ENCODE measurements around the gene NDUFB10. TPM values are rescaled to one million over a fixed set of nuclear protein-coding genes. Genes with fewer than 3 reads are reported as not detected.

The NDUFB10 gene
- total and polyA plus RNA-seq, 2 experiments from 2014 or later, result 244 to 495 TPM

DNA sequence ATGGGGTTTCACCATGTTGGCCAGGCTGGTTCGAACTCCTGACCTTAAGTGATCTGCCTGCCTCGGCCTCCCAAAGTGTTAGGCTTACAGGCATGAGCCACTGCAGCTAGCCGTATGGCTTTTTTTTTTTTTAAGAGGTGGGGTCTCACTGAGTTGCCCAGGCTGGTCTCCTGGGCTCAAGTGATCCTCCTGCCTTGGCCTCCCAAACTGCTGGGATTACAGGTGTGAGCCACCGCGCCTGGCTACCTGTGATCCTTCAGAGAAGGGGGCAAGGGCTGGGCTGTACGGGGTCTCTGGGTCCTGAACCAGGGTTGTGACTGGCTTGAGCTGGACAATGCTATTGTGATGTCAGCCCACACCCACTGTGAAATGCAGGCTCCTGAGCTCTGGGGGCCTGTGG, 7.1 kb downstream of the NDUFB10 start, which contains the start of gene RNF151:
RNF151 (plus strand) TSS at position 397 of the 400 bp plus-strand sequence. CDS start 26 bp downstream, outside the sequence.
- H3K36me3 Mint-ChIP-seq (ENCODE audit: low read depth), result peaks cover 33% of the 10 kb centered on the region
- ATAC-seq (no peak), DNase-seq (ENCODE audit: low spot score) (no peak)
- no peak within 1 kb of the TSS for H3K27ac ChIP-seq (ENCODE audit: low read depth)
- H3K4me3 Mint-ChIP-seq, result peak within 1 kb of the TSS; percentile 91
- peaks cover 25% of the 10 kb centered on the region for H3F3A ChIP-seq (replicated peaks; ENCODE audit: low read depth)
- peaks cover 31% of the 10 kb centered on the region; the same call in 1 of the 2 replicates for H3K4me1 ChIP-seq (ENCODE audit: insufficient read depth)
- peaks cover 21% of the 10 kb centered on the region for H4K20me1 ChIP-seq (replicated peaks; ENCODE audit: insufficient read depth)
- peaks cover 25% of the 10 kb centered on the region for H3K36me3 ChIP-seq (ENCODE audit: insufficient read depth)
- H3K79me2 ChIP-seq (replicated peaks; ENCODE audit: insufficient read depth), result peaks cover 39% of the 10 kb centered on the region
- peak within 1 kb of the TSS; percentile 100 for H3K4me3 ChIP-seq
- H3K27me3 Mint-ChIP-seq (ENCODE audit: insufficient read depth, low read depth, poor library complexity), result peaks cover 43% of the 10 kb centered on the region
- TF ChIP-seq, protein P1, sequence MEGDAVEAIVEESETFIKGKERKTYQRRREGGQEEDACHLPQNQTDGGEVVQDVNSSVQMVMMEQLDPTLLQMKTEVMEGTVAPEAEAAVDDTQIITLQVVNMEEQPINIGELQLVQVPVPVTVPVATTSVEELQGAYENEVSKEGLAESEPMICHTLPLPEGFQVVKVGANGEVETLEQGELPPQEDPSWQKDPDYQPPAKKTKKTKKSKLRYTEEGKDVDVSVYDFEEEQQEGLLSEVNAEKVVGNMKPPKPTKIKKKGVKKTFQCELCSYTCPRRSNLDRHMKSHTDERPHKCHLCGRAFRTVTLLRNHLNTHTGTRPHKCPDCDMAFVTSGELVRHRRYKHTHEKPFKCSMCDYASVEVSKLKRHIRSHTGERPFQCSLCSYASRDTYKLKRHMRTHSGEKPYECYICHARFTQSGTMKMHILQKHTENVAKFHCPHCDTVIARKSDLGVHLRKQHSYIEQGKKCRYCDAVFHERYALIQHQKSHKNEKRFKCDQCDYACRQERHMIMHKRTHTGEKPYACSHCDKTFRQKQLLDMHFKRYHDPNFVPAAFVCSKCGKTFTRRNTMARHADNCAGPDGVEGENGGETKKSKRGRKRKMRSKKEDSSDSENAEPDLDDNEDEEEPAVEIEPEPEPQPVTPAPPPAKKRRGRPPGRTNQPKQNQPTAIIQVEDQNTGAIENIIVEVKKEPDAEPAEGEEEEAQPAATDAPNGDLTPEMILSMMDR (conservative IDR thresholded peaks at IDR 0.05; ENCODE audit: low read depth in 2 of 2), result no peak
- TF ChIP-seq JUNB (IDR thresholded peaks at IDR 0.05; ENCODE audit: unreplicated experiment) (no peak), EZH2phosphoT487 (IDR thresholded peaks at IDR 0.05; ENCODE audit: unreplicated experiment) (no peak), ZNF331 (CRISPR knock-in tag; IDR thresholded peaks at IDR 0.05; ENCODE audit: low read depth) (no peak), ZNF114 (CRISPR knock-in tag; IDR thresholded peaks at IDR 0.05) (no peak), EZH2 (IDR thresholded peaks at IDR 0.05; ENCODE audit: low read depth, unreplicated experiment) (no peak), NANOG (IDR thresholded peaks at IDR 0.05; ENCODE audit: borderline replicate concordance) (no peak), POLR2AphosphoS5 (IDR thresholded peaks at IDR 0.05; ENCODE audit: low read depth) (no peak), STAT1 (IDR thresholded peaks at IDR 0.05; ENCODE audit: unreplicated experiment) (no peak)
- TF ChIP-seq, protein P2, sequence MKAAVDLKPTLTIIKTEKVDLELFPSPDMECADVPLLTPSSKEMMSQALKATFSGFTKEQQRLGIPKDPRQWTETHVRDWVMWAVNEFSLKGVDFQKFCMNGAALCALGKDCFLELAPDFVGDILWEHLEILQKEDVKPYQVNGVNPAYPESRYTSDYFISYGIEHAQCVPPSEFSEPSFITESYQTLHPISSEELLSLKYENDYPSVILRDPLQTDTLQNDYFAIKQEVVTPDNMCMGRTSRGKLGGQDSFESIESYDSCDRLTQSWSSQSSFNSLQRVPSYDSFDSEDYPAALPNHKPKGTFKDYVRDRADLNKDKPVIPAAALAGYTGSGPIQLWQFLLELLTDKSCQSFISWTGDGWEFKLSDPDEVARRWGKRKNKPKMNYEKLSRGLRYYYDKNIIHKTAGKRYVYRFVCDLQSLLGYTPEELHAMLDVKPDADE (IDR thresholded peaks at IDR 0.05), result no peak
- H2AFZ ChIP-seq, result no peak within 1 kb of the TSS
- no peaks in the 10 kb centered on the region for H3K9me2 ChIP-seq (ENCODE audit: insufficient read depth)
- H3K4me2 ChIP-seq, result peak within 1 kb of the TSS; percentile 98
- H3K27ac Mint-ChIP-seq, result no peak within 1 kb of the TSS
- H3K4me1 Mint-ChIP-seq, result peaks cover 28% of the 10 kb centered on the region
- no peaks in the 10 kb centered on the region for H3K27me3 ChIP-seq (ENCODE audit: insufficient read depth)
- peaks cover 9% of the 10 kb centered on the region; the same call in 2 of the 3 replicates for H3K9me3 Mint-ChIP-seq

DNA sequence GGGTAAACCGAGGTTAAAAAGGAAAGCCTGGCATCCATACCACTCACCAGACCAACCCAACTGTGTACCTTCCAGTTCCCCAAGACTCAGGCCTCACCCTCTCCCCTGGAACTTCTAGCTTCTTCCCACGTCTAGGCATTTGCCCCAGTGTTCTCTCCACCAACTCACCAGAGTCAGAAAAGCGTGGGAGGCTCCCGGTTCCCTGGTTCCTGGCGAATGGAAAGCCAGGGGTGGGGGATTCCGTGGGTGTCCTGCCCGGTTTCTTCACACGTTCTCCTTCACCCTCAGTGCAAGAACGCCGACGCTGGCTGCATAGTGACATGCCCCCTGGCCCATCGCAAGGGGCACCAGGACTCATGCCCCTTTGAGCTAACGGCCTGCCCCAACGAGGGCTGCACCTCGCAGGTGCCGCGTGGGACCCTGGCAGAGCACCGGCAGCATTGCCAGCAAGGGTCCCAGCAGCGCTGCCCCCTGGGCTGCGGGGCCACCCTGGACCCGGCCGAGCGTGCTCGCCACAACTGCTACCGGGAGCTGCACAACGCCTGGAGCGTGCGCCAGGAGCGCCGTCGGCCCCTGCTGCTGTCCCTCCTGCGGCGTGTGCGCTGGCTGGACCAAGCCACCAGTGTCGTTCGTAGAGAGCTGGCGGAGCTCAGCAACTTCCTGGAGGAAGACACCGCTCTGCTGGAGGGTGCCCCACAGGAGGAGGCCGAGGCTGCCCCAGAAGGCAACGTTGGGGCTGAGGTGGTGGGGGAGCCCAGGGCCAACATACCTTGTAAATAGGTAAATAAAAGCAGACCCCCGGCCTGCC, 9.0 kb downstream of the NDUFB10 start:
- Mint-ChIP-seq H3K4me1 (peaks cover 17% of the 10 kb centered on the region), H3K36me3 (ENCODE audit: low read depth) (peaks cover 18% of the 10 kb centered on the region), H3K27ac (no peak overlapping the region), H3K9me3 (peaks cover 9% of the 10 kb centered on the region; the same call in 2 of the 3 replicates), H3K4me3 (no peak overlapping the region; the same call in 2 of the 3 replicates), H3K27me3 (ENCODE audit: insufficient read depth, low read depth, poor library complexity) (peaks cover 33% of the 10 kb centered on the region)
- no peak overlapping the region for H3K4me3 ChIP-seq
- no peak overlapping the region for H3K27ac ChIP-seq (ENCODE audit: low read depth)
- peaks cover 9% of the 10 kb centered on the region for H3F3A ChIP-seq (replicated peaks; ENCODE audit: low read depth)
- H2AFZ ChIP-seq, result no peak overlapping the region
- H4K20me1 ChIP-seq (replicated peaks; ENCODE audit: insufficient read depth), result peaks cover 10% of the 10 kb centered on the region
- H3K36me3 ChIP-seq (ENCODE audit: insufficient read depth), result peaks cover 9% of the 10 kb centered on the region
- H3K9me2 ChIP-seq (ENCODE audit: insufficient read depth), result no peaks in the 10 kb centered on the region
- peaks cover 43% of the 10 kb centered on the region for H3K79me2 ChIP-seq (replicated peaks; ENCODE audit: insufficient read depth)
- H3K4me2 ChIP-seq, result no peak overlapping the region
- H3K4me1 ChIP-seq (ENCODE audit: insufficient read depth), result peaks cover 23% of the 10 kb centered on the region; the same call in 1 of the 2 replicates
- DNase-seq (ENCODE audit: low spot score) (peak; percentile 23), ATAC-seq (no peak)
- no peaks in the 10 kb centered on the region for H3K27me3 ChIP-seq (ENCODE audit: insufficient read depth)
- TF ChIP-seq STAT1 (IDR thresholded peaks at IDR 0.05; ENCODE audit: unreplicated experiment) (no peak), JUNB (IDR thresholded peaks at IDR 0.05; ENCODE audit: unreplicated experiment) (no peak), CREB1 (CRISPR knock-in tag; IDR thresholded peaks at IDR 0.05; ENCODE audit: low read depth) (no peak), ZNF114 (CRISPR knock-in tag; IDR thresholded peaks at IDR 0.05) (no peak), POLR2AphosphoS5 (IDR thresholded peaks at IDR 0.05; ENCODE audit: low read depth) (no peak), EZH2phosphoT487 (IDR thresholded peaks at IDR 0.05; ENCODE audit: unreplicated experiment) (no peak), ZNF331 (CRISPR knock-in tag; IDR thresholded peaks at IDR 0.05; ENCODE audit: low read depth) (no peak)
- TF ChIP-seq, protein P1 (conservative IDR thresholded peaks at IDR 0.05; ENCODE audit: low read depth in 2 of 2), result no peak
